ENCODE results near the gene ZSCAN21. TPM values are rescaled to one million over a fixed set of nuclear protein-coding genes. Genes with fewer than 3 reads are reported as not detected.
"Not testable (repeated sequence)": the region's sequence is repeated elsewhere in the genome, so short reads cannot be mapped to it uniquely, and the experiment has no call there.

ZSCAN21 gene
- total RNA-seq: 9.4 TPM
- long read RNA-seq, partial matches to known transcripts: 1 of 4 reads
- long read RNA-seq, other reads (novel, unspliced or antisense): 1 of 4 reads

- ATAC-seq (peak; percentile 98), DNase-seq (ENCODE audit: missing footprints) (peak; percentile 93)
- intact Hi-C loops (cut with DNase I): loop anchor here (1.0 to 5.0 kb wide), 4 partner anchors 31 to 52 kb away; partner anchors contain the start of genes AP4M1, MCM7, ZKSCAN1 and ZNF3
Observed at GRCh38 chr7:100049441-100050291, at the start of gene ZSCAN21. Gene ZSCAN21, plus strand, starts transcription at chr7:100049774. Its CDS starts 7,233 bp downstream, at chr7:100057007.

GRCh38 chr7:100000239-100000638 is 49.3 kb upstream of the ZSCAN21 start:
- DNase-seq (ENCODE audit: missing footprints) (no peak), ATAC-seq (no peak)
- intact Hi-C loops (cut with DNase I): no loop called here

- DNase-seq (ENCODE audit: missing footprints): no peak
- intact Hi-C loops (cut with DNase I): no loop called here
- no peak for ATAC-seq
Observed at GRCh38 chr7:100003711-100004661, 45.6 kb upstream of the ZSCAN21 start.

- ATAC-seq (no peak), DNase-seq (ENCODE audit: missing footprints) (no peak)
- intact Hi-C loops (cut with DNase I): no loop called here
Observed at GRCh38 chr7:100007887-100008286, 41.7 kb upstream of the ZSCAN21 start.

GRCh38 chr7:100008525-100008924 is 41.0 kb upstream of the ZSCAN21 start:
- intact Hi-C loops (cut with DNase I): no loop called here
- ATAC-seq: no peak

GRCh38 chr7:100009952-100010351 is 39.6 kb upstream of the ZSCAN21 start:
- DNase-seq (ENCODE audit: missing footprints); ATAC-seq; intact Hi-C loops (cut with DNase I): not testable (repeated sequence)

More at GRCh38 chr7:100008525-100008924, 41.0 kb upstream of the ZSCAN21 start:
- no peak for DNase-seq (ENCODE audit: missing footprints)

- intact Hi-C loops (cut with DNase I): no loop called here
- no peak for DNase-seq (ENCODE audit: missing footprints)
- no peak for ATAC-seq
Observed at GRCh38 chr7:100010901-100011300, 38.7 kb upstream of the ZSCAN21 start.

GRCh38 chr7:100011516-100011915 is 38.1 kb upstream of the ZSCAN21 start:
- intact Hi-C loops (cut with DNase I): no loop called here
- ATAC-seq (no peak), DNase-seq (ENCODE audit: missing footprints) (no peak)

GRCh38 chr7:100012385-100013327 is 36.9 kb upstream of the ZSCAN21 start:
- ATAC-seq; DNase-seq (ENCODE audit: missing footprints); intact Hi-C loops (cut with DNase I): not testable (repeated sequence)

- no peak for DNase-seq (ENCODE audit: missing footprints)
- ATAC-seq: no peak
- intact Hi-C loops (cut with DNase I): no loop called here
Observed at GRCh38 chr7:100013328-100013676, 36.3 kb upstream of the ZSCAN21 start.

- intact Hi-C loops (cut with DNase I): loop anchor here (2.0 kb wide), 1 partner anchor 33 kb away; the partner anchor contains the start of gene ZSCAN21
- peak; percentile 96 for DNase-seq (ENCODE audit: missing footprints)
- ATAC-seq: peak; percentile 99
Observed at GRCh38 chr7:100015232-100016214, 34.1 kb upstream of the ZSCAN21 start, which contains the start of gene ZKSCAN1. Gene ZKSCAN1, plus strand, starts transcription at chr7:100015596. Its CDS starts 7,911 bp downstream, at chr7:100023507.

GRCh38 chr7:100016215-100016901 is 33.2 kb upstream of the ZSCAN21 start:
- ATAC-seq (no peak), DNase-seq (ENCODE audit: missing footprints) (no peak)
- intact Hi-C loops (cut with DNase I): no loop called here

GRCh38 chr7:100017300-100017699 is 32.3 kb upstream of the ZSCAN21 start:
- intact Hi-C loops (cut with DNase I): no loop called here
- no peak for ATAC-seq

GRCh38 chr7:100017875-100018274 is 31.7 kb upstream of the ZSCAN21 start:
- ATAC-seq (no peak), DNase-seq (ENCODE audit: missing footprints) (no peak)
- intact Hi-C loops (cut with DNase I): no loop called here

More at GRCh38 chr7:100017300-100017699, 32.3 kb upstream of the ZSCAN21 start:
- no peak for DNase-seq (ENCODE audit: missing footprints)

- DNase-seq (ENCODE audit: missing footprints) (no peak), ATAC-seq (no peak)
- intact Hi-C loops (cut with DNase I): no loop called here
Observed at GRCh38 chr7:100019908-100020307, 29.7 kb upstream of the ZSCAN21 start.

- ATAC-seq (no peak), DNase-seq (ENCODE audit: missing footprints) (no peak)
- intact Hi-C loops (cut with DNase I): no loop called here
Observed at GRCh38 chr7:100021297-100021696, 28.3 kb upstream of the ZSCAN21 start.
